GM10266 (cell line): Measurements from ENCODE around the gene FSTL1.

Experiments
- DNase-seq: peaks from one replicate; pipeline ENCODE4 v3.0.0; 2012; ENCODE audit errors: extremely low spot score
- TF ChIP-seq, protein P1 (sequence below): IDR thresholded peaks from 2 replicates; pipeline ENCODE4 v1.5.1; 2012; ENCODE audit warnings: mild to moderate bottlenecking, low read depth; ENCODE audit not compliant: control insufficient read depth, insufficient read depth; ENCODE audit errors: missing control alignments

FSTL1 gene

DNA sequence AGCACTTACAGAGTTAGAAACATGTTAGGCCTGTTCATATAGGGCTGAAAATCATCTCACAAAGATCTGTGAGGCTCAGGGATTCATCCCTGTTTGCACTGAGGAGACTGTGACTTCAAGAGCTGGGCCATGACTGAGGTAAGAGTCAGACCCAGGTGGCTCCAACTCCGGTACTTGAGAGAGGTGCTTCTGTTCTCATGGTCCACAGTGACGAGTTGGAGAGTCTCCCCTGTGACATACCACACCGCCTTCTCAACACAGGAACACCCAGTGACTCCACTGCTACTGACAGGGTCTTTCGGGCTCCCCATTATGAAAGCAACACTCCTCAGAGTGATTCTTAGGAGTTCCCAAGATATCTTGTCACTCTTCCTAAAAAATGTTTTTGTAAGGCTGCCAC lies 27.4 kb downstream of the FSTL1 start:
- DNase-seq: no peak
- TF ChIP-seq, protein P1, sequence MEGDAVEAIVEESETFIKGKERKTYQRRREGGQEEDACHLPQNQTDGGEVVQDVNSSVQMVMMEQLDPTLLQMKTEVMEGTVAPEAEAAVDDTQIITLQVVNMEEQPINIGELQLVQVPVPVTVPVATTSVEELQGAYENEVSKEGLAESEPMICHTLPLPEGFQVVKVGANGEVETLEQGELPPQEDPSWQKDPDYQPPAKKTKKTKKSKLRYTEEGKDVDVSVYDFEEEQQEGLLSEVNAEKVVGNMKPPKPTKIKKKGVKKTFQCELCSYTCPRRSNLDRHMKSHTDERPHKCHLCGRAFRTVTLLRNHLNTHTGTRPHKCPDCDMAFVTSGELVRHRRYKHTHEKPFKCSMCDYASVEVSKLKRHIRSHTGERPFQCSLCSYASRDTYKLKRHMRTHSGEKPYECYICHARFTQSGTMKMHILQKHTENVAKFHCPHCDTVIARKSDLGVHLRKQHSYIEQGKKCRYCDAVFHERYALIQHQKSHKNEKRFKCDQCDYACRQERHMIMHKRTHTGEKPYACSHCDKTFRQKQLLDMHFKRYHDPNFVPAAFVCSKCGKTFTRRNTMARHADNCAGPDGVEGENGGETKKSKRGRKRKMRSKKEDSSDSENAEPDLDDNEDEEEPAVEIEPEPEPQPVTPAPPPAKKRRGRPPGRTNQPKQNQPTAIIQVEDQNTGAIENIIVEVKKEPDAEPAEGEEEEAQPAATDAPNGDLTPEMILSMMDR: no peak

DNA sequence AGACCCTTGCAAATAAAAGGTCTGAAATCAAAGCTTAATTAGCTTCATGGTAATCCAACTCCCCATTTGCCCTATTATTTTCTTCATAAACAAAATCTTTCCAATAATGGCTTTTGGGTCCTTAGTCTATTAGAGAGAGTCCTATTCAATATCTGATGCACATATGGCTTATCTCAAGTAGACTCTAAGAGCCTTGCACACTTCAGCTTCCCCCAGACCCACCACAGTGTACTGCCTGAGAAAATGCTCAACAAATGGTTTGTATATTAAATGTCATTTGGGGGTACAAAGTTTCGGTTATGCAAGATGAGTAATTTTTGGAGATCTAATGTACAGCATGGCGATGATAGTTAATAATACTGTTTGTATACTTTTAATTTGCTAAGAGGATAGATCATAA lies 28.9 kb downstream of the FSTL1 start:
- TF ChIP-seq, protein P1: no peak
- no peak for DNase-seq

DNA sequence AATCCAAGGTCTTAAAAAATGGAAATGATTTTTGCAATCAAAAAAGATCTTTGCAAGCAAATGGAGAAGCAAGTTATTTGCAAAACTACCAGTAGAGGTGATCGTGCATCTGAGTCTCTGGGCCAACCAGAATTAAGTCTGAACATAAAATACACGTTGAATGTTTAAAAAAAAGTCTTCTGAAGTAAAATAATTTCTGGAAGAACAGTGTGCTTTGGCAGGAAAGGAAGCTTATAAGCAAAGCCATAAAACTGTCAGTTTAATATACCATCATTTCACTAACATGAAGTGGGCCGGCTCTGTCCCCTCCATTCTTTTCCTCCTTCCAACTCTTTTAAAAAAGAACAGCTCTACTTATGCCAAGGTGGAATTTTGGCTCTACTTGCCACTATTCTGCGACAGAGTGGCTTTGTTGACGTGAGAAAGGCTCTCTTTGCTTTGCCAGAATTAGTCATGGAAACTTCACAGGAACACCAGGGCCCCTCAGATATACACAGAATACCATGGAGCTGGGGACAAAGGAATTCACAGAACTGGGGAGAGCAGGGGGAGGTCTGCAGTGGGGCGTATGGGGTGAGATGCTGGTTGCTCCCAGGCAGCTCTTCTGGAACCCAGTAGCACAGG lies 29.8 kb downstream of the FSTL1 start:
- TF ChIP-seq, protein P1: no peak
- no peak for DNase-seq

DNA sequence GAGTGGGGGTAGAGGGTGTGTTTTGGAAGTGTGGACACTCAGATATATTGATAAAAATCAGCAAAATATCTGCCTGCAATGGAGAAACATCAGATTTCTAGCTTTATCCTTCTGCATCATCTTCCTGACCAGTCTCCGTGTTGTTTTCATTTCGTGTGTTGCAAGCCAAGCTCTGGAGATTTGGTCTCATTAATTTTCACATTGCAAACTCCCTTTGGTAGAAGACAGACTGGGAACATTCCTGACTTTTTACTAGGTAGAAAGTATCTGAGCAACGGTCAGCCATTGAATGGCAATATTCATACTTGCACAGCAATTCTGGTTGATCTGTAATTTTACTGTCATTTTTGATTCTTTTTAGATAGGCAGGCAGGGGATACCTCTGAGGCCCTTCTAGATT lies 30.4 kb downstream of the FSTL1 start:
- DNase-seq: no peak
- TF ChIP-seq, protein P1: no peak

DNA sequence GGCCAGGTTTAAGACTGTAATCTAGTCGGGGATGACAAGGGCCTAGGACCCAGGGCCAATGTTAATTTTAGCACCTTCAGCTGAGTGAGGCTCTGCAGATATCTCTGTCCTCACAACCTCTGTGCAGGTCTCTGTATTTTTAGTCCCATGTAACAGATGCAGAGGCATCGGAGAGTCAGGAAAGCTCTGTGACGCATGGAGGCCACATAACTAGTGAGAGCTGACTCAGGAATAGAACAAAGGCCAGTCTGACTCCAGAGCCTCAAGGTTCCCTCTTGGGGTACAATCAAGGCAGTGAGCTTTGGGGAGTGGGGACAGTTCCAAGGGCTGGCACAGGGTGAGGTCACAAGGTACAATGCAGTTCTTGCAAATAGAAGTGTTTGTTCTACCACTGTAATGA lies 31.0 kb downstream of the FSTL1 start:
- TF ChIP-seq, protein P1: no peak
- DNase-seq: no peak

DNA sequence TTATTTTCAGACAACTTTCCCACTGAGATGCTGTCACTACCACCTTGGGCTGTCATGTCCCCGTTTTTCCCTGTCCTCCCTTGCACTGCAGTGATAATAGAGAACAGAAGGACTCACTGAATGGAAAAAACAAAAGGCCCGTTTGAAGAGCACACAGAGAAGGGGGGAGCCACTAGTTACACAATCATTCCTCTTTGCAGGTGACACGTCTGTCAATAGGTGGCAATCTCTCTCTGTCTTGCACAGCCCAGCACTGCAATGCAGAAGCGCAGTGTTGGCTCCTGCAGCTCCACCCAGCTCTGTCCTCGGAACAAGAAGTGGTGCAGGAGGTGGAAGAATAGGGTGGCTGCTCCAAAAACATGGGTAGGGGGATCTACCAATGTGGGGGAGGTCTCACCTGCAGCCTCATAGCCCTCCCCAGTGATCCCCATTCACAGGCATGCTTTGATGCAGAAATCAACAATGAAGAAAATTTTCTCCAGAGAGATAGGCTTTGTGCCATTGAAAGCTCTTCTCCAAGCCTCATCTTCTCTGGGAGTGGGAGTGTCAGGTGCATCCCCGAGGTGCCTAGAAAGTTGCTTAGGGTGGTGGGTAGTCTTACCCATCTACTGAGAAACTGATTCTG lies 31.8 kb downstream of the FSTL1 start:
- TF ChIP-seq, protein P1: peak; percentile 75
- peak; percentile 66 for DNase-seq

DNA sequence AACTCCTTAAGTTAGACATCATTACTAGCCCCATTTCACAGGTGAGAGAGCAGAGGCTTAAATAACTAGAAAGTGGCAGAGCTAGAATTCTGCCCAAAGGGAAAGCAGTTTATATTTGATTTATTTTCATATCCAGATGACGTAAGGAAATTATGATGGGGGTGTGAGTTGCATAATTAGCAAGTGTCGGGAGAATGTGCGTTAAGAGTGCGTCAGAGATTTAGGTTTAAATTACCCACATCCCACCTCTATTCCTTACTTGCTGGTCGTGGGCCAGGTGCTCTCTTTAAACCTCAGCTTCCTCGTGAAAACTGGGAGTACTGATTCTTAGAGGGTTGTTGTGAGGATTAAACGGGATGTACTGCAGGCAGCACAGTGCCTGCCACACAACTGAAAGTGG lies 32.3 kb downstream of the FSTL1 start:
- TF ChIP-seq, protein P1: no peak
- DNase-seq: no peak
